ENCODE results near the gene DPP4. TPM values are rescaled to one million over a fixed set of nuclear protein-coding genes. Genes with fewer than 3 reads are reported as not detected.

The DPP4 gene
- 87.2 and 433 TPM in 2 replicates for total RNA-seq

GRCh38 chr2:162073888-162074631, at the start of gene DPP4:
DPP4 (minus strand) TSS chr2:162074215; CDS start chr2:162073981, 234 bp downstream.

Other genes starting within 250 kb of the DPP4 start
- not detected in 2 replicates for gene GCG, start 78.0 kb upstream of the DPP4 start, total RNA-seq
- gene FAP, start 169.2 kb upstream of the DPP4 start, total RNA-seq, result 41.2 and 274 TPM in 2 replicates
- gene IFIH1, start 244.5 kb upstream of the DPP4 start, total RNA-seq, result 3.3 and 8.5 TPM in 2 replicates